Spleen (tissue), 7 donors: ENCODE measurements around the gene SSBP4.

ENCODE experiments used
- CTCF ChIP-seq, 11 experiments: fragments of 200-600 bp in 7 of 11; fragments of 450-650 bp in 4 of 11; sonication (generic) in 4 of 11; IDR thresholded peaks in 8 of 11; conservative IDR thresholded peaks in 3 of 11; 1 replicate in 7 of 11; 2 replicates in 4 of 11; pipeline versions ENCODE4 v1.4.0 to v1.8.0; 2016 to 2021; ENCODE audit warnings: antibody characterized with exemption in 11 of 11, inconsistent platforms in 4 of 11, mild to moderate bottlenecking in 1 of 11
- POLR2A ChIP-seq, 3 donors: fragments of 450-650 bp; IDR thresholded peaks; one replicate each; pipeline ENCODE4 v1.5.1; 2017; ENCODE audit warnings: antibody characterized with exemption in 3 of 3, mild to moderate bottlenecking in 1 of 3
- POLR2AphosphoS5 ChIP-seq, 3 donors: sonication (generic); formaldehyde crosslinking; IDR thresholded peaks; one replicate each; pipeline ENCODE4 v1.5.1; 2017; ENCODE audit warnings: antibody characterized with exemption in 3 of 3
- donor health status: DM: no; HTN: no; CAD: no; lungs with moderate emphysema.
- donor health status: DM: no; HTN: no; CAD: no.
- donor health status: DM: no; HTN: no; CAD: no.

- no peak for TF ChIP-seq POLR2A (IDR thresholded peaks at IDR 0.05)
- no peak for TF ChIP-seq CTCF (IDR thresholded peaks at IDR 0.05 in 8 of 11, conservative IDR thresholded peaks at IDR 0.05 in 3 of 11)
- TF ChIP-seq POLR2AphosphoS5 (IDR thresholded peaks at IDR 0.05): peak in 1 of 3 donors; percentile 42
These were observed 12.4 kb downstream of the SSBP4 start for GRCh38 chr19:18431351-18432197.
